ENCODE results near the gene SPATS2.

Gene SPATS2

GRCh38 chr12:49352351-49352750 lies 14.9 kb upstream of the SPATS2 start (continued):
- peak; percentile 23; the same call in 1 of the 2 replicates for TF ChIP-seq ZNF639 (tag by site-specific recombination; IDR thresholded peaks at IDR 0.05)
- no peak for TF ChIP-seq PATZ1 (tag by site-specific recombination; IDR thresholded peaks at IDR 0.05)
- no peak for TF ChIP-seq ZNF239 (tag by site-specific recombination; IDR thresholded peaks at IDR 0.05)
- no peak for TF ChIP-seq ELK4 (IDR thresholded peaks at IDR 0.05; ENCODE audit: borderline replicate concordance, low read depth, low read length)
- no peak for TF ChIP-seq EGR2 (tag by site-specific recombination; IDR thresholded peaks at IDR 0.05; ENCODE audit: low read depth)
- no peak for TF ChIP-seq ZNF274 (IDR thresholded peaks at IDR 0.05; ENCODE audit: low read length)
- TF ChIP-seq ZNF274 (tag by site-specific recombination; IDR thresholded peaks at IDR 0.05; ENCODE audit: borderline replicate concordance), result no peak
- no peak for TF ChIP-seq ZNF416 (tag by site-specific recombination; IDR thresholded peaks at IDR 0.05)
- TF ChIP-seq ZNF529 (tag by site-specific recombination; IDR thresholded peaks at IDR 0.05; ENCODE audit: insufficient replicate concordance), result peak; percentile 33
- TF ChIP-seq ZNF621 (tag by site-specific recombination; IDR thresholded peaks at IDR 0.05), result no peak
- no peak for TF ChIP-seq PRDM6 (tag by site-specific recombination; IDR thresholded peaks at IDR 0.05)
- TF ChIP-seq KLF9 (tag by site-specific recombination; IDR thresholded peaks at IDR 0.05; ENCODE audit: low read depth), result no peak
- peak; percentile 44; the same call in 1 of the 2 replicates for TF ChIP-seq ZNF664 (tag by site-specific recombination; IDR thresholded peaks at IDR 0.05)
- no peak for TF ChIP-seq HOXA7 (CRISPR knock-in tag; IDR thresholded peaks at IDR 0.05; ENCODE audit: borderline replicate concordance)
- TF ChIP-seq ZNF830 (tag by site-specific recombination; IDR thresholded peaks at IDR 0.05; ENCODE audit: low read depth), result no peak
- no peak for TF ChIP-seq ZFP69B (tag by site-specific recombination; IDR thresholded peaks at IDR 0.05)
- peak; percentile 57; the same call in 1 of the 2 replicates for TF ChIP-seq REST (tag by site-specific recombination; IDR thresholded peaks at IDR 0.05)
- no peak for TF ChIP-seq ZNF596 (tag by site-specific recombination; IDR thresholded peaks at IDR 0.05)
- TF ChIP-seq ZBTB6 (tag by site-specific recombination; IDR thresholded peaks at IDR 0.05), result no peak
- TF ChIP-seq KLF8 (tag by site-specific recombination; IDR thresholded peaks at IDR 0.05), result no peak
- TF ChIP-seq ZBTB11 (tag by site-specific recombination; conservative IDR thresholded peaks at IDR 0.05; ENCODE audit: low read depth), result peak; percentile 54
- TF ChIP-seq ZNF707 (tag by site-specific recombination; IDR thresholded peaks at IDR 0.05), result no peak
- no peak for TF ChIP-seq ZNF391 (tag by site-specific recombination; IDR thresholded peaks at IDR 0.05; ENCODE audit: borderline replicate concordance, low read depth)
- no peak for TF ChIP-seq ZNF2 (tag by site-specific recombination; IDR thresholded peaks at IDR 0.05)
- TF ChIP-seq YY1 (tag by site-specific recombination; IDR thresholded peaks at IDR 0.05), result no peak
- TF ChIP-seq ZNF19 (tag by site-specific recombination; IDR thresholded peaks at IDR 0.05; ENCODE audit: low read depth), result peak; percentile 72; the same call in 1 of the 2 replicates
- TF ChIP-seq ZNF837 (tag by site-specific recombination; IDR thresholded peaks at IDR 0.05), result no peak
